ENCODE results near the gene TDRD7. TPM values are rescaled to one million over a fixed set of nuclear protein-coding genes. Genes with fewer than 3 reads are reported as not detected.

Gene TDRD7
- total RNA-seq, 4 donors from 2014 or later: 10.1 to 21.4 (median 18.6) TPM

DNA sequence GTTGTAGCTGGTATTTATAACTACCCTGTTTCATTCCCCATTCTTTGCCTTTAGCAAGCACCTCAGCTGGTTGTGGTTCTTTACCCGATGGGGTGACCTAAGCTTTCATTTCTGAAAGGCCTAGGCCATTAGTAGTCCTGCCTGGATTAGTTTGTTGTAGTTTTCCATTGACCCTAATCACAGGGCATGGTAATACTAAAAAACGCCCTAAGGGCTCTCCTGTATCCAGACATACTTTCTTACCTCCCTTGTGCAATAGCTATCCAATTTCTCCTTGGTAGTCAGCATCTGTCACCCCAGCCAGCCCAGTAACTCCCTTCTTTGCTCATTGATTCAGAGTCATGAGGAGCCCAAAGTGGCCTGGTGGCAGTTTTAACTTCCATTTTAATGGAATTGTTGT, 113.6 kb downstream of the TDRD7 start:
- H3K4me1 ChIP-seq: peaks cover 16 to 97% (median 17%) of the 10 kb centered on the region in 3 donors
- TF ChIP-seq EP300 (IDR thresholded peaks at IDR 0.05) (no peak), POLR2A (IDR thresholded peaks at IDR 0.05) (no peak), POLR2AphosphoS5 (IDR thresholded peaks at IDR 0.05) (no peak)
- TF ChIP-seq, protein P1, sequence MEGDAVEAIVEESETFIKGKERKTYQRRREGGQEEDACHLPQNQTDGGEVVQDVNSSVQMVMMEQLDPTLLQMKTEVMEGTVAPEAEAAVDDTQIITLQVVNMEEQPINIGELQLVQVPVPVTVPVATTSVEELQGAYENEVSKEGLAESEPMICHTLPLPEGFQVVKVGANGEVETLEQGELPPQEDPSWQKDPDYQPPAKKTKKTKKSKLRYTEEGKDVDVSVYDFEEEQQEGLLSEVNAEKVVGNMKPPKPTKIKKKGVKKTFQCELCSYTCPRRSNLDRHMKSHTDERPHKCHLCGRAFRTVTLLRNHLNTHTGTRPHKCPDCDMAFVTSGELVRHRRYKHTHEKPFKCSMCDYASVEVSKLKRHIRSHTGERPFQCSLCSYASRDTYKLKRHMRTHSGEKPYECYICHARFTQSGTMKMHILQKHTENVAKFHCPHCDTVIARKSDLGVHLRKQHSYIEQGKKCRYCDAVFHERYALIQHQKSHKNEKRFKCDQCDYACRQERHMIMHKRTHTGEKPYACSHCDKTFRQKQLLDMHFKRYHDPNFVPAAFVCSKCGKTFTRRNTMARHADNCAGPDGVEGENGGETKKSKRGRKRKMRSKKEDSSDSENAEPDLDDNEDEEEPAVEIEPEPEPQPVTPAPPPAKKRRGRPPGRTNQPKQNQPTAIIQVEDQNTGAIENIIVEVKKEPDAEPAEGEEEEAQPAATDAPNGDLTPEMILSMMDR (IDR thresholded peaks at IDR 0.05): no peak
- H3K9me3 ChIP-seq: no peaks in the 10 kb centered on the region
- peak overlapping the region in 2 of 4 donors; percentile 16 to 85 for H3K27ac ChIP-seq
- H3K27me3 ChIP-seq: no peaks in the 10 kb centered on the region
- 65 to 95% methylated on average over 2 of the region's 2 CpGs for WGBS, 2 donors (ENCODE audit: low coverage in 1 of 2)
- H3K4me3 ChIP-seq: no peak overlapping the region
- H3K36me3 ChIP-seq: peaks cover 0 to 37% of the 10 kb centered on the region in 2 donors
- no peak for ATAC-seq

DNA sequence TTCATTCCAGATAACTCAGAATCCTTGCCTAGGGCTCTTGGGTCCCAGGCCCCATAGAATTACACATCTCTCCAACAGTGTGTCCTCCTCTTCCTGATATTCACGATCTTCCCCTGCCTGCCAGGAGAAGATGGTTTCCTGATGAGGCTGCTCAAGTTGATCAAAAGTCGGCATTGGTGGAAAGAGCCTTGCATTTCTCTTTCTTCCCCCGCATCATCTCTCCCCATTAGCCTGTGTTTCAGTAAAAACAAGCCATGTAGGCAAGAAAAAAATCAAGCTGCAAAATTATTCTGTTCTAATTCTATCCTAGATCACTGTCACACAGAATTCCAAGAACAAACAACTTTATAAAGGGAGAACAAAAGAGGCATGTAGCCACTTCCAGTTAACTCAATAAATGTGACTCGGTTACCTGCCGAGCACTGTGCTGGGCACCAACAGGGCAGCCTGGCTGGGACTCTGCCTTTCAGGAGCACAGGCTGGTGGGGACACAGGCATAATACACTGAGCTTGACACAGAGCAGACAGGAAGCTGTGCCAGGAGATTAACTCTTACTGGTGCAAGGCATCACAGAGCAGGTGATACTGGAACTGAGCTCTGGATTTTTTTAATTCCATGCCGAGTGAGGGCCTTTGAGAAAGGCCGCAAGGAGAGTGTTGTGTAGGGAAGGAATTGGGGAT, 115.1 kb downstream of the TDRD7 start:
- peaks cover 0 to 37% of the 10 kb centered on the region in 2 donors for H3K36me3 ChIP-seq
- peaks cover 10 to 97% (median 21%) of the 10 kb centered on the region in 3 donors for H3K4me1 ChIP-seq
- H3K27ac ChIP-seq: peak overlapping the region in 3 of 4 donors; percentile 84 to 89 (median 85)
- ATAC-seq: no peak
- H3K27me3 ChIP-seq: no peaks in the 10 kb centered on the region
- TF ChIP-seq POLR2AphosphoS5 (IDR thresholded peaks at IDR 0.05) (no peak), EP300 (IDR thresholded peaks at IDR 0.05) (no peak), POLR2A (IDR thresholded peaks at IDR 0.05) (no peak)
- TF ChIP-seq, protein P1 (IDR thresholded peaks at IDR 0.05): no peak
- WGBS, 2 donors (ENCODE audit: low coverage in 1 of 2): 60 to 70% methylated on average over 1 to 7 of the region's 7 CpGs
- no peak overlapping the region for H3K4me3 ChIP-seq
- no peaks in the 10 kb centered on the region for H3K9me3 ChIP-seq

DNA sequence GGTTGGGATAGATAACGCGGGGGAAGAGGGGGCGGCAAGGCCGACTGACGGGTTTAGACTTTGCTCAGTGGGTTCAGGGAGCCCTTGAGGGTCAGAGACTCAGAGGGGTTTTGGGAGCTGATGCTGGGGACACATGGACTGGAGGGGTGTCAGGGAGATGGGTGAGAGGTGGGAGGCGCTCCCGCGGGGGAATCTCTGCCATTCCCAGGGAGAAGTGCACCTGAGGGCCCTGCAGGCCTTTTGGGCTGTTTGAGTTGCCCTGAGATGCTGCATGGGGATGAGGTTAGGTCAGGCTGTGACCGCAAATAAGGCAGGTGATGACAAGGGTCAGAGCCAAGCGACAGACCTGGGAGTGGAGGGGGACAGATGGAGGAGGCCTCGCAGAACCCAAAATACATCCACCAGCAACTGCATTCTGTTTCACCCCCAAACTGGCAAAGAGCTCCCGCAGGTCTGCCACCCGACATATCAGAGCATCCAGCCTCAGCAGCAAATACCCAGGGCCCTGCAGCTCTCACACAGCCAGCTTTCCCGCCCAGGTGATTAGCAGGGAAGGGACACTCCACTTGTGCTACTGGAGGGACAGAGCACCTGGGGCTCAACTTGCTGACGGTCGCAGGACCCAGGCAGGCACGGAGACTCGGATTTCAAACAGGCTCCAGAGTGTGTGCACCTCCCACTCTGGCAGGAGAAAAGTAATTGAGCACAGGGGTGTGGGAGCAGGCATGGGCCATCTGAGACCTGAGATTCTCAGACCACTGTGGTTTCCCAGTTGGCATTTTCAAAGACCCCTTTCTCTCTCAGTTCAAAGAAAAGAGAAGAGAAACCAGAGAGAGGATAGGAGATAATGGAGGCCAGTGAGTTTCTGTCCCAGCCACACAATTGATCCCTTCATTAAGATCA, 116.0 kb downstream of the TDRD7 start:
- no peak overlapping the region for H3K4me3 ChIP-seq
- peaks cover 11 to 97% (median 24%) of the 10 kb centered on the region in 3 donors for H3K4me1 ChIP-seq
- H3K36me3 ChIP-seq: peaks cover 0 to 37% of the 10 kb centered on the region in 2 donors
- ATAC-seq: no peak
- H3K27me3 ChIP-seq: no peaks in the 10 kb centered on the region
- no peak for TF ChIP-seq POLR2A (IDR thresholded peaks at IDR 0.05)
- TF ChIP-seq POLR2AphosphoS5 (IDR thresholded peaks at IDR 0.05): no peak
- TF ChIP-seq, protein P1 (IDR thresholded peaks at IDR 0.05): no peak
- no peak for TF ChIP-seq EP300 (IDR thresholded peaks at IDR 0.05)
- no peaks in the 10 kb centered on the region for H3K9me3 ChIP-seq
- H3K27ac ChIP-seq: peak overlapping the region; percentile 84 to 98 (median 87)
- WGBS, 2 donors (ENCODE audit: low coverage in 1 of 2): 73 to 100% methylated on average over 1 to 7 of the region's 18 CpGs

DNA sequence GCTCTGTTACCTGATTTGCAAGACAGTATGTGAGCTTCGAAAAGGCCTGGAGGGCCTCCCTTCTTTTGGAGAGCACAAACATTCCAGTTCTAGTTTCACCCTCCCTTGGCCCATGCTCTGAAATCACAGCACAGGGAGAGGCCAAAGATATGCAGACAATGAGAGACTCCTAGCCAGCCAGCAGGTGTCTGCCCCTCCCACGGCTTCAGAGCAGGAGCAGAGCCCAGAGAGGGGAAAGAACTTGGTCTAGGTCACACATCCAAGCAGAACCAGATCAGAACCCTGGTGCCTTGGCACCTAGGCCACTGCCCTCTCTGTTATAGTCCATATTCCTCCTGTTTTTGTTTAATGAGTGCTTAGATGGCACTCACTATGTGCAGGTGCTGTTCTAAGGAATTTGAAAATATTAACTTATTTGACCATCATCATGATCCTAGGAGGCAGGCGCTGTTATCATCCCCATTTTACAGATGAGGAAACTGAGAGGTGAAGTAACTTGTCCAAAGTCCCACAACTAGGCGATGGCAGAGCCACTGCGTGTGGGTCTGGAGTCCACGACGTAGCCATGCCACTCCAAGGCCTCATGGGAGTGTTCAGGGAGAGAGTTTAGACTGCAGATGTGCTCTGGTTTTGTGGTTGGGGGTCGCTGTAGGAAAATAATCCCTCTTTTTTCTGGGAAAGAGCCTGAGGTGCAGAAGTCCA, 116.8 kb downstream of the TDRD7 start:
- 56 to 62% methylated on average over 5 to 8 of the region's 8 CpGs for WGBS, 2 donors (ENCODE audit: low coverage in 1 of 2)
- peaks cover 0 to 41% of the 10 kb centered on the region in 2 donors for H3K36me3 ChIP-seq
- no peak overlapping the region for H3K4me3 ChIP-seq
- TF ChIP-seq POLR2AphosphoS5 (IDR thresholded peaks at IDR 0.05): no peak
- TF ChIP-seq POLR2A (IDR thresholded peaks at IDR 0.05): no peak
- TF ChIP-seq EP300 (IDR thresholded peaks at IDR 0.05): no peak
- no peaks in the 10 kb centered on the region for H3K27me3 ChIP-seq
- ATAC-seq: peak; percentile 57
- H3K9me3 ChIP-seq: peaks cover 0 to under 1% (median 0%) of the 10 kb centered on the region in 3 donors
- peak overlapping the region; percentile 84 to 98 (median 87) for H3K27ac ChIP-seq
- peaks cover 11 to 97% (median 24%) of the 10 kb centered on the region in 3 donors for H3K4me1 ChIP-seq
